NT2/D1 (cell line): ENCODE measurements around the gene SHC2.

Source experiments
- YY1 ChIP-seq: IDR thresholded peaks from 2 replicates; pipeline ENCODE4 v1.6.1; 2011; ENCODE audit not compliant: insufficient read length, insufficient read depth
- ZNF274 ChIP-seq: IDR thresholded peaks from 2 replicates; pipeline ENCODE4 v1.6.1; 2011; ENCODE audit warnings: mild to moderate bottlenecking, low read depth, low read length

DNA sequence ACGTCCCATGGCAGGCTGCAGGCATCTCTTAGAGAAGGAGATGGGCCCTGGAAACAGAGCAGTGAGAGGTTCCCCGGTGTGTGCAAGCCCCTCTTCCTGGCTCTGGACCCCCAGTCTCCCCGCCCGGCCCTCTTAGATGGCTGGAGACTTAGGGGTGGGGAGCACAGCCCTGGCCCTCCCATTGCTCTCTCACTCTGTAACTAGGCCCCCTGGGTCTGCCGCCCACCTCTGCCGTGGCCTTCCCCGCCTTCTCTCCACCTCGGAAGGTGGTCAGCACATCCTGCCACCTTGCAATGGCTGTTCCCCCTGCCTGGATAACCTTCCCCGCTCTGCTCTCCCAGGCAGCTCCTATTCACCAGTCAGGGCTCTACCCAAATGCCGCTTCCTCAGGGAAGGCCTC, 30.1 kb downstream of the SHC2 start:
- no peak for TF ChIP-seq YY1
- no peak for TF ChIP-seq ZNF274
